Osteoblast (primary cell): ENCODE data around the gene LACTB. TPM values are rescaled to one million over a fixed set of nuclear protein-coding genes. Genes with fewer than 3 reads are reported as not detected.

Experiments
- DNase-seq: peaks from one replicate; pipeline ENCODE4 v3.0.0; 2011; ENCODE audit warnings: low spot score, mixed read lengths; ENCODE audit not compliant: insufficient read length; ENCODE audit errors: missing footprints
- H2AFZ ChIP-seq: 2 replicates; pipeline ENCODE4 v1.6.0; 2011; ENCODE audit warnings: mild to moderate bottlenecking, low read length
- H3K27ac ChIP-seq: 2 replicates; pipeline ENCODE4 v1.5.1; 2011; ENCODE audit warnings: mild to moderate bottlenecking, low read depth, low read length, moderate library complexity
- H3K27me3 ChIP-seq: 2 replicates; pipeline ENCODE4 v1.6.0; 2012; ENCODE audit warnings: mild to moderate bottlenecking, control low read depth, inconsistent platforms, low read length, moderate library complexity; ENCODE audit not compliant: insufficient read depth
- H3K36me3 ChIP-seq: 2 replicates; pipeline ENCODE4 v1.5.1; 2011; ENCODE audit warnings: mild to moderate bottlenecking, low read length, control low read depth, moderate library complexity; ENCODE audit not compliant: insufficient read depth
- H3K4me1 ChIP-seq: 2 replicates; pipeline ENCODE4 v1.5.1; 2011; ENCODE audit warnings: mild to moderate bottlenecking, low read length, control low read depth, moderate library complexity; ENCODE audit not compliant: insufficient read depth
- H3K4me2 ChIP-seq: 2 replicates; pipeline ENCODE4 v1.6.0; 2011; ENCODE audit warnings: mild to moderate bottlenecking, low read length; ENCODE audit not compliant: insufficient read depth
- H3K4me3 ChIP-seq: fragments of 200-600 bp; sonication (generic); 3 replicates; pipeline ENCODE4 v1.5.1; 2012; ENCODE audit warnings: mild to moderate bottlenecking, low read length, inconsistent platforms; ENCODE audit not compliant: insufficient read depth
- H3K79me2 ChIP-seq: 2 replicates; pipeline ENCODE4 v1.6.0; 2012; ENCODE audit warnings: mild to moderate bottlenecking, low read length, control low read depth, inconsistent platforms; ENCODE audit not compliant: insufficient read depth
- H3K9me3 ChIP-seq: 2 replicates; pipeline ENCODE4 v1.5.1; 2011; ENCODE audit warnings: low read depth, low read length, control low read depth
- H4K20me1 ChIP-seq: 2 replicates; pipeline ENCODE4 v1.6.0; 2012; ENCODE audit warnings: mild to moderate bottlenecking, low read length, control low read depth; ENCODE audit not compliant: insufficient read depth
- CTCF ChIP-seq: IDR thresholded peaks from 2 replicates; pipeline ENCODE4 v1.5.1; 2011; ENCODE audit warnings: mild to moderate bottlenecking, low read depth, low read length, moderate library complexity; ENCODE audit errors: extremely low read depth
- total RNA-seq: library from RNA; depleted of rRNA; stranded (reverse); fragments of >200 nt; gene quantifications from 2 replicates; pipeline ENCODE4 v1.2.3, GENCODE V29; 2012

LACTB gene
- 51.6 and 52.8 TPM in 2 replicates for total RNA-seq

GRCh38 chr15:63121382-63122001 is at the start of gene LACTB:
LACTB (plus strand) TSS chr15:63121861; CDS start chr15:63121872, 11 bp downstream.
- Histone ChIP-seq H3K4me2 (peak within 1 kb of the TSS; percentile 97), H2AFZ (peak within 1 kb of the TSS; percentile 99), H3K27ac (peak within 1 kb of the TSS; percentile 93), H3K4me1 (peaks cover 8% of the 10 kb centered on the region), H3K9me3 (peaks cover 2% of the 10 kb centered on the region), H3K36me3 (peaks cover 19% of the 10 kb centered on the region), H3K4me3 (peak within 1 kb of the TSS; percentile 96), H4K20me1 (no peaks in the 10 kb centered on the region), H3K79me2 (peaks cover 40% of the 10 kb centered on the region), H3K27me3 (no peaks in the 10 kb centered on the region)
- no peak for TF ChIP-seq CTCF
- peak; percentile 96 for DNase-seq

GRCh38 chr15:63072023-63072650 is 49.5 kb upstream of the LACTB start:
- H3K27ac ChIP-seq: peak overlapping the region; percentile 36
- no peak for DNase-seq
- H3K4me2 ChIP-seq: no peak overlapping the region
- H3K4me3 ChIP-seq: no peak overlapping the region
- no peaks in the 10 kb centered on the region for H3K9me3 ChIP-seq
- H3K36me3 ChIP-seq: peaks cover 49% of the 10 kb centered on the region
- H3K79me2 ChIP-seq: no peaks in the 10 kb centered on the region
- peaks cover 24% of the 10 kb centered on the region for H4K20me1 ChIP-seq
- H3K4me1 ChIP-seq: peaks cover 30% of the 10 kb centered on the region
- TF ChIP-seq CTCF: no peak
- no peak overlapping the region for H2AFZ ChIP-seq
- no peaks in the 10 kb centered on the region for H3K27me3 ChIP-seq

- H3K27ac ChIP-seq: peak overlapping the region; percentile 36
- DNase-seq: no peak
- H3K4me2 ChIP-seq: no peak overlapping the region
- no peaks in the 10 kb centered on the region for H3K79me2 ChIP-seq
- peaks cover 42% of the 10 kb centered on the region for H3K36me3 ChIP-seq
- H3K9me3 ChIP-seq: no peaks in the 10 kb centered on the region
- no peak for TF ChIP-seq CTCF
- H2AFZ ChIP-seq: no peak overlapping the region
- peaks cover 18% of the 10 kb centered on the region for H4K20me1 ChIP-seq
- peaks cover 24% of the 10 kb centered on the region for H3K4me1 ChIP-seq
- no peaks in the 10 kb centered on the region for H3K27me3 ChIP-seq
- no peak overlapping the region for H3K4me3 ChIP-seq
Measured at GRCh38 chr15:63072809-63073277, 48.8 kb upstream of the LACTB start.

GRCh38 chr15:63073497-63074172 is 48.0 kb upstream of the LACTB start:
- Histone ChIP-seq H3K79me2 (no peaks in the 10 kb centered on the region), H3K9me3 (no peaks in the 10 kb centered on the region), H3K27me3 (no peaks in the 10 kb centered on the region), H3K4me1 (peaks cover 17% of the 10 kb centered on the region), H3K4me2 (no peak overlapping the region), H3K36me3 (peaks cover 34% of the 10 kb centered on the region), H3K4me3 (no peak overlapping the region), H2AFZ (no peak overlapping the region), H3K27ac (peak overlapping the region; percentile 24), H4K20me1 (peaks cover 10% of the 10 kb centered on the region)
- no peak for TF ChIP-seq CTCF
- DNase-seq: no peak
